HEK293T (cell line): ENCODE results near the gene FEM1B.

Experiments
- CTCF ChIA-PET: fragments of 350-600 bp; formaldehyde crosslinking; extraction: SDS; loops from one replicate; lab custom pipeline; 2021; ENCODE audit warnings: antibody characterized with exemption, inconsistent platforms; lab: Yijun Ruan, JAX
- POLR2A ChIA-PET: fragments of 350-600 bp; formaldehyde crosslinking; extraction: SDS; loops from one replicate; lab custom pipeline; 2020; ENCODE audit warnings: antibody characterized with exemption, inconsistent platforms; lab: Yijun Ruan, JAX
- DNase-seq: peaks from one replicate; pipeline ENCODE4 v3.0.0; 2012; ENCODE audit warnings: mixed read lengths; ENCODE audit errors: extremely low spot score
- ARNT ChIP-seq: fragments of 450-650 bp; IDR thresholded peaks from 2 replicates; pipeline ENCODE4 v1.6.1; 2017; ENCODE audit warnings: mild to moderate bottlenecking
- BHLHE40 ChIP-seq: fragments of 450-650 bp; IDR thresholded peaks from 2 replicates; pipeline ENCODE4 v1.6.1; 2016; ENCODE audit warnings: mild to moderate bottlenecking, moderate library complexity, borderline replicate concordance
- CTBP1 ChIP-seq: fragments of 450-650 bp; IDR thresholded peaks from 2 replicates; pipeline ENCODE4 v1.6.1; 2016; ENCODE audit warnings: borderline replicate concordance
- ELF4 ChIP-seq: fragments of 450-650 bp; IDR thresholded peaks from 2 replicates; pipeline ENCODE4 v1.6.1; 2017; ENCODE audit warnings: antibody characterized with exemption
- FOXA1 ChIP-seq: fragments of 450-650 bp; IDR thresholded peaks from 2 replicates; pipeline ENCODE4 v1.6.1; 2016; ENCODE audit warnings: mild to moderate bottlenecking
- FOXK2 ChIP-seq: fragments of 450-650 bp; IDR thresholded peaks from 2 replicates; pipeline ENCODE4 v1.6.1; 2016; ENCODE audit warnings: mild to moderate bottlenecking
- FOXM1 ChIP-seq: fragments of 450-650 bp; IDR thresholded peaks from 2 replicates; pipeline ENCODE4 v1.6.1; 2017; ENCODE audit warnings: mild to moderate bottlenecking, borderline replicate concordance
- HDGF ChIP-seq: fragments of 450-650 bp; IDR thresholded peaks from 2 replicates; pipeline ENCODE4 v1.6.1; 2017; ENCODE audit warnings: antibody characterized with exemption, borderline replicate concordance
- L3MBTL2 ChIP-seq: fragments of 450-650 bp; conservative IDR thresholded peaks from 2 replicates; pipeline ENCODE4 v1.6.1; 2016; ENCODE audit warnings: mild to moderate bottlenecking
- LEF1 ChIP-seq: fragments of 450-650 bp; IDR thresholded peaks from 2 replicates; pipeline ENCODE4 v1.6.1; 2017; ENCODE audit warnings: mild to moderate bottlenecking, borderline replicate concordance
- NFRKB ChIP-seq: fragments of 450-650 bp; IDR thresholded peaks from 2 replicates; pipeline ENCODE4 v1.6.1; 2016; ENCODE audit warnings: mild to moderate bottlenecking, moderate library complexity
- PKNOX1 ChIP-seq: fragments of 450-650 bp; IDR thresholded peaks from 2 replicates; pipeline ENCODE4 v1.6.1; 2016
- SP1 ChIP-seq: fragments of 450-650 bp; IDR thresholded peaks from 2 replicates; pipeline ENCODE4 v1.6.1; 2017
- SUZ12 ChIP-seq: fragments of 450-650 bp; IDR thresholded peaks from 2 replicates; pipeline ENCODE4 v1.6.1; 2016; ENCODE audit warnings: mild to moderate bottlenecking
- TARDBP ChIP-seq: fragments of 450-650 bp; IDR thresholded peaks from 2 replicates; pipeline ENCODE4 v1.6.1; 2016
- ZNF384 ChIP-seq: fragments of 450-650 bp; IDR thresholded peaks from 2 replicates; pipeline ENCODE4 v1.6.1; 2016

The FEM1B gene

GRCh38 chr15:68303560-68304436 lies 26.3 kb downstream of the FEM1B start:
- ChIA-PET CTCF (interaction anchor here (0.8 to 4.4 kb wide), 2 partner anchors 12 to 50 kb away, joined by 4 to 49 read pairs; no protein-coding TSS in a partner anchor), POLR2A (interaction anchor here (1.3 to 3.0 kb wide), 2 partner anchors 26 kb away, joined by 5 to 11 read pairs; partner anchors contain the start of gene FEM1B)
- DNase-seq, result no peak
- TF ChIP-seq SUZ12, result no peak
- TF ChIP-seq L3MBTL2, result no peak
- TF ChIP-seq FOXA1, result no peak
- no peak for TF ChIP-seq FOXM1
- TF ChIP-seq FOXK2, result no peak
- TF ChIP-seq PKNOX1, result no peak
- no peak for TF ChIP-seq HDGF
- TF ChIP-seq ZNF384, result no peak
- TF ChIP-seq TARDBP, result no peak
- no peak for TF ChIP-seq BHLHE40
- no peak for TF ChIP-seq ARNT
- TF ChIP-seq ELF4, result no peak
- TF ChIP-seq SP1, result no peak
- no peak for TF ChIP-seq NFRKB
- TF ChIP-seq LEF1, result no peak
- TF ChIP-seq CTBP1, result no peak

GRCh38 chr15:68304589-68305337 lies 27.2 kb downstream of the FEM1B start:
- CTCF ChIA-PET, result interaction anchor here (1.0 to 4.4 kb wide), 2 partner anchors 8 to 51 kb away, joined by 3 to 49 read pairs; no protein-coding TSS in a partner anchor

GRCh38 chr15:68305420-68305871 lies 27.9 kb downstream of the FEM1B start:
- DNase-seq, result no peak

More at GRCh38 chr15:68304589-68305337, 27.2 kb downstream of the FEM1B start:
- TF ChIP-seq FOXK2 (no peak), SP1 (no peak), ARNT (no peak), HDGF (no peak), FOXM1 (no peak), ELF4 (no peak), L3MBTL2 (no peak), ZNF384 (no peak), CTBP1 (no peak), BHLHE40 (no peak), PKNOX1 (no peak), FOXA1 (no peak), LEF1 (no peak), SUZ12 (no peak)
- POLR2A ChIA-PET, result interaction anchor here (3.0 kb wide), 1 partner anchor 27 kb away, joined by 11 read pairs; the partner anchor contains the start of gene FEM1B
- DNase-seq, result no peak

GRCh38 chr15:68307131-68307928 lies 29.8 kb downstream of the FEM1B start:
- ChIA-PET POLR2A (interaction anchor here (3.0 kb wide), 1 partner anchor 30 kb away, joined by 11 read pairs; the partner anchor contains the start of gene FEM1B), CTCF (interaction anchor here (0.6 to 4.4 kb wide), 16 partner anchors 8 to 618 kb away, joined by 3 to 49 read pairs (median 5); no protein-coding TSS in a partner anchor)
- no peak for TF ChIP-seq ZNF384
- TF ChIP-seq ELF4, result no peak
- TF ChIP-seq PKNOX1, result no peak
- TF ChIP-seq FOXA1, result no peak
- TF ChIP-seq LEF1, result no peak
- TF ChIP-seq TARDBP, result no peak
- no peak for TF ChIP-seq HDGF
- no peak for TF ChIP-seq CTBP1
- DNase-seq, result no peak

More at GRCh38 chr15:68305420-68305871, 27.9 kb downstream of the FEM1B start:
- POLR2A ChIA-PET, result interaction anchor here (3.0 kb wide), 1 partner anchor 28 kb away, joined by 11 read pairs; the partner anchor contains the start of gene FEM1B
- CTCF ChIA-PET, result interaction anchor here (1.0 to 4.4 kb wide), 4 partner anchors 9 to 55 kb away, joined by 3 to 49 read pairs (median 8); no protein-coding TSS in a partner anchor
- TF ChIP-seq SP1 (no peak), HDGF (no peak), ELF4 (no peak), ZNF384 (no peak), BHLHE40 (no peak), L3MBTL2 (no peak), FOXK2 (no peak), LEF1 (no peak), ARNT (no peak), NFRKB (no peak), CTBP1 (no peak), TARDBP (no peak), SUZ12 (no peak)
